Immature natural killer cell (primary cell): Measurements from ENCODE around the gene MAGIX. TPM values are rescaled to one million over a fixed set of nuclear protein-coding genes. Genes with fewer than 3 reads are reported as not detected.
A peak's percentile ranks its signal among the peaks of the same experiment; 100 is the strongest.
"Not testable (repeated sequence)": the region's sequence is repeated elsewhere in the genome, so short reads cannot be mapped to it uniquely, and the experiment has no call there.

Source experiments
- DNase-seq, 3 donors: peaks; one replicate each; pipeline ENCODE4 v3.0.0; 2022; ENCODE audit warnings: mixed read lengths in 1 of 3
- H3K27ac Mint-ChIP-seq, 6 donors: one replicate each; pipeline ENCODE4 v1.8.0; 2020; ENCODE audit warnings: mixed read lengths in 6 of 6, mild to moderate bottlenecking in 5 of 6, inconsistent platforms in 4 of 6, moderate library complexity in 3 of 6
- H3K27me3 Mint-ChIP-seq, 3 donors: one replicate each; pipeline ENCODE4 v1.8.0; 2020 to 2021; ENCODE audit warnings: low read depth in 3 of 3, mild to moderate bottlenecking in 3 of 3, mixed read lengths in 3 of 3, moderate library complexity in 3 of 3, inconsistent platforms in 1 of 3
- H3K36me3 Mint-ChIP-seq, 3 donors: one replicate each; pipeline ENCODE4 v1.8.0; 2020; ENCODE audit warnings: mixed read lengths in 3 of 3, inconsistent platforms in 2 of 3, mild to moderate bottlenecking in 2 of 3
- H3K4me1 Mint-ChIP-seq, 2 donors: one replicate each; pipeline ENCODE4 v1.8.0; 2020; ENCODE audit warnings: inconsistent platforms in 2 of 2, mild to moderate bottlenecking in 2 of 2, mixed read lengths in 2 of 2, moderate library complexity in 1 of 2
- H3K4me3 Mint-ChIP-seq, 5 donors: one replicate each; pipeline ENCODE4 v1.8.0; 2020; ENCODE audit warnings: mild to moderate bottlenecking in 5 of 5, mixed read lengths in 5 of 5, inconsistent platforms in 3 of 5, moderate library complexity in 3 of 5
- H3K9me3 Mint-ChIP-seq, 6 donors: one replicate each; pipeline ENCODE4 v1.8.0; 2020; ENCODE audit warnings: mild to moderate bottlenecking in 6 of 6, mixed read lengths in 6 of 6, inconsistent platforms in 4 of 6, moderate library complexity in 3 of 6
- polyA plus RNA-seq, 3 donors: library from polyadenylated mRNA; unstranded; fragments of 300-500 nt; fragmentation: Illumina TruSeq; gene quantifications; one replicate each; pipeline ENCODE4 v1.2.3, GENCODE V29; 2021

The MAGIX gene
- polyA plus RNA-seq: 1 to 10 TPM in 2 of 3 donors, under 1 TPM in 1; 0.96 to 2.2 (median 1.6) TPM

- Mint-ChIP-seq H3K27ac (peak within 1 kb of the TSS; percentile 45 to 99 (median 74)), H3K27me3 (peaks cover 8 to 25% (median 17%) of the 10 kb centered on the region in 3 donors), H3K9me3 (no peaks in the 10 kb centered on the region), H3K4me3 (peak within 1 kb of the TSS; percentile 65 to 81 (median 74)), H3K36me3 (no peaks in the 10 kb centered on the region), H3K4me1 (peaks cover 20 to 23% of the 10 kb centered on the region in 2 donors)
- DNase-seq: no peak
Observed at GRCh38 chrX:49162620-49163019, at the start of gene MAGIX. Gene MAGIX (plus strand): TSS chrX:49162758. CDS start chrX:49162890, 132 bp downstream.

- Mint-ChIP-seq H3K4me3 (peak overlapping the region in 2 of 5 donors; percentile 10 to 60), H3K27ac (peak overlapping the region in 1 of 6 donors; percentile 80)
Observed at GRCh38 chrX:49116076-49116475, 46.5 kb upstream of the MAGIX start.

GRCh38 chrX:49116716-49117115, 45.8 kb upstream of the MAGIX start:
- no peaks in the 10 kb centered on the region for H3K9me3 Mint-ChIP-seq
- H3K27me3 Mint-ChIP-seq: peaks cover 3 to 7% (median 3%) of the 10 kb centered on the region in 3 donors
- DNase-seq: no peak
- H3K36me3 Mint-ChIP-seq: peaks cover 6 to 24% (median 14%) of the 10 kb centered on the region in 3 donors
- peaks cover 22 to 25% of the 10 kb centered on the region in 2 donors for H3K4me1 Mint-ChIP-seq
- peak overlapping the region in 3 of 6 donors; percentile 41 to 67 (median 54) for H3K27ac Mint-ChIP-seq
- peak overlapping the region in 4 of 5 donors; percentile 50 to 89 (median 74) for H3K4me3 Mint-ChIP-seq

More at GRCh38 chrX:49116076-49116475, 46.5 kb upstream of the MAGIX start:
- H3K4me1 Mint-ChIP-seq: peaks cover 22 to 25% of the 10 kb centered on the region in 2 donors
- H3K36me3 Mint-ChIP-seq: peaks cover 6 to 24% (median 12%) of the 10 kb centered on the region in 3 donors
- no peaks in the 10 kb centered on the region for H3K9me3 Mint-ChIP-seq
- DNase-seq: no peak
- peaks cover 3 to 5% (median 3%) of the 10 kb centered on the region in 3 donors for H3K27me3 Mint-ChIP-seq

GRCh38 chrX:49117581-49117980, 45.0 kb upstream of the MAGIX start:
- Mint-ChIP-seq H3K9me3 (no peaks in the 10 kb centered on the region), H3K36me3 (peaks cover 6 to 17% (median 12%) of the 10 kb centered on the region in 3 donors), H3K4me1 (peaks cover 23 to 26% of the 10 kb centered on the region in 2 donors), H3K27me3 (peaks cover 0 to 10% (median 1%) of the 10 kb centered on the region in 3 donors), H3K4me3 (peak overlapping the region; percentile 68 to 89 (median 88)), H3K27ac (peak overlapping the region; percentile 65 to 92 (median 82))
- DNase-seq: no peak

- Mint-ChIP-seq H3K27ac (no peak overlapping the region), H3K9me3 (no peaks in the 10 kb centered on the region), H3K4me3 (peak overlapping the region in 1 of 5 donors; percentile 13), H3K27me3 (peaks cover 7 to 10% (median 7%) of the 10 kb centered on the region in 3 donors), H3K36me3 (peaks cover 10 to 12% (median 10%) of the 10 kb centered on the region in 3 donors), H3K4me1 (peaks cover 35 to 37% of the 10 kb centered on the region in 2 donors)
- DNase-seq: no peak
Observed at GRCh38 chrX:49120091-49120490, 42.5 kb upstream of the MAGIX start.

GRCh38 chrX:49122499-49122898, 40.1 kb upstream of the MAGIX start:
- H3K9me3 Mint-ChIP-seq: no peaks in the 10 kb centered on the region
- H3K4me3 Mint-ChIP-seq: peak overlapping the region; percentile 91 to 97 (median 95)
- peaks cover 19 to 20% of the 10 kb centered on the region in 2 donors for H3K4me1 Mint-ChIP-seq
- peak overlapping the region in 5 of 6 donors; percentile 90 to 97 (median 96) for H3K27ac Mint-ChIP-seq
- peaks cover 3 to 12% (median 10%) of the 10 kb centered on the region in 3 donors for H3K36me3 Mint-ChIP-seq
- H3K27me3 Mint-ChIP-seq: peaks cover 7% of the 10 kb centered on the region in 3 donors
- no peak for DNase-seq

- not testable (repeated sequence) for H3K36me3 Mint-ChIP-seq, H3K27ac Mint-ChIP-seq, DNase-seq, H3K4me1 Mint-ChIP-seq, H3K27me3 Mint-ChIP-seq, H3K4me3 Mint-ChIP-seq, H3K9me3 Mint-ChIP-seq
Observed at GRCh38 chrX:49127742-49128258, 34.8 kb upstream of the MAGIX start.

GRCh38 chrX:49129427-49129826, 33.1 kb upstream of the MAGIX start:
- Mint-ChIP-seq H3K4me1 (no peaks in the 10 kb centered on the region), H3K9me3 (no peaks in the 10 kb centered on the region), H3K27me3 (peaks cover 0 to 2% (median 0%) of the 10 kb centered on the region in 3 donors), H3K27ac (no peak overlapping the region), H3K36me3 (no peaks in the 10 kb centered on the region), H3K4me3 (no peak overlapping the region)
- no peak for DNase-seq

GRCh38 chrX:49132275-49132674, 30.3 kb upstream of the MAGIX start:
- not testable (repeated sequence) for H3K27ac Mint-ChIP-seq, H3K4me1 Mint-ChIP-seq, H3K27me3 Mint-ChIP-seq, H3K9me3 Mint-ChIP-seq, DNase-seq, H3K4me3 Mint-ChIP-seq, H3K36me3 Mint-ChIP-seq

GRCh38 chrX:49133759-49134158, 28.8 kb upstream of the MAGIX start:
- Mint-ChIP-seq H3K27ac (no peak overlapping the region), H3K36me3 (peaks cover 0 to 4% (median 0%) of the 10 kb centered on the region in 3 donors), H3K4me3 (no peak overlapping the region), H3K4me1 (no peaks in the 10 kb centered on the region), H3K9me3 (peaks cover 0 to 12% (median under 1%) of the 10 kb centered on the region in 6 donors), H3K27me3 (peaks cover 0 to 5% (median 0%) of the 10 kb centered on the region in 3 donors)
- DNase-seq: no peak

- peaks cover 6 to 42% (median 23%) of the 10 kb centered on the region in 6 donors for H3K9me3 Mint-ChIP-seq
- no peak for DNase-seq
- H3K36me3 Mint-ChIP-seq: peaks cover 4 to 13% (median 4%) of the 10 kb centered on the region in 3 donors
- H3K27me3 Mint-ChIP-seq: peaks cover 0 to 5% (median 0%) of the 10 kb centered on the region in 3 donors
- H3K4me1 Mint-ChIP-seq: no peaks in the 10 kb centered on the region
- H3K4me3 Mint-ChIP-seq: no peak overlapping the region
- no peak overlapping the region for H3K27ac Mint-ChIP-seq
Observed at GRCh38 chrX:49137492-49137891, 25.1 kb upstream of the MAGIX start.

GRCh38 chrX:49139713-49140112, 22.8 kb upstream of the MAGIX start:
- Mint-ChIP-seq H3K36me3 (peaks cover 4 to 13% (median 4%) of the 10 kb centered on the region in 3 donors), H3K4me1 (no peaks in the 10 kb centered on the region), H3K27me3 (peaks cover 0 to 3% (median 2%) of the 10 kb centered on the region in 3 donors), H3K9me3 (peaks cover 8 to 42% (median 23%) of the 10 kb centered on the region in 6 donors), H3K4me3 (no peak overlapping the region), H3K27ac (no peak overlapping the region)
- DNase-seq: no peak

GRCh38 chrX:49142264-49142663, 20.3 kb upstream of the MAGIX start:
- not testable (repeated sequence) for H3K27ac Mint-ChIP-seq, H3K27me3 Mint-ChIP-seq, H3K4me3 Mint-ChIP-seq, DNase-seq, H3K4me1 Mint-ChIP-seq
- Mint-ChIP-seq H3K36me3 (peaks cover 0 to 13% (median 4%) of the 10 kb centered on the region in 3 donors), H3K9me3 (peaks cover 8 to 36% (median 23%) of the 10 kb centered on the region in 6 donors)

- H3K27me3 Mint-ChIP-seq, H3K4me3 Mint-ChIP-seq, H3K4me1 Mint-ChIP-seq, DNase-seq, H3K27ac Mint-ChIP-seq: not testable (repeated sequence)
- peaks cover 8 to 30% (median 23%) of the 10 kb centered on the region in 6 donors for H3K9me3 Mint-ChIP-seq
- H3K36me3 Mint-ChIP-seq: peaks cover 0 to 13% (median 4%) of the 10 kb centered on the region in 3 donors
Observed at GRCh38 chrX:49143154-49143553, 19.4 kb upstream of the MAGIX start.
